A549 (cell line): Measurements from ENCODE around the gene ABCF1. TPM values are rescaled to one million over a fixed set of nuclear protein-coding genes. Genes with fewer than 3 reads are reported as not detected.

Source experiments
- ATAC-seq, 2 experiments: fragments of 200-7000 bp in 1 of 2; fragments of >200 bp in 1 of 2; cut with Nextera tagmentation in 1 of 2; cut with Tn5 transposase in 1 of 2; 3 replicates each; pipeline versions ENCODE4 v1.8.0 to v1.9.1; 2018 to 2020; ENCODE audit warnings: mild to moderate bottlenecking in 1 of 2, moderate library complexity in 1 of 2
- CTCF ChIA-PET: fragments of 300-600 bp; sonication (Branson Sonifier 250); formaldehyde crosslinking; extraction: SDS; loops from one replicate; lab custom pipeline; 2021; ENCODE audit warnings: antibody characterized with exemption, inconsistent platforms; lab: Yijun Ruan, JAX
- POLR2A ChIA-PET: fragments of 350-600 bp; formaldehyde crosslinking; extraction: SDS; loops from one replicate; lab custom pipeline; 2021; ENCODE audit warnings: antibody characterized with exemption, inconsistent platforms; lab: Yijun Ruan, JAX
- DNase-seq, 2 experiments: peaks; one replicate each; pipeline versions ENCODE4 v3.0.0 to v3.0.0-alpha.2; 2011 to 2016; ENCODE audit warnings: low read depth in 1 of 2, low spot score in 1 of 2
- FAIRE-seq: peaks from 2 replicates; lab custom pipeline; 2011; peaks lifted over from hg19 to GRCh38; lab: Jason Lieb, UNC
- H3K27ac ChIP-seq, 2 experiments: fragments of >200 bp; sonication (Bioruptor Twin); formaldehyde crosslinking; 3 replicates each; pipeline ENCODE4 v1.5.1; 2016 to 2017
- H3K4me1 ChIP-seq: fragments of >200 bp; sonication (Bioruptor Twin); formaldehyde crosslinking; 3 replicates; pipeline ENCODE4 v1.6.1; 2016
- H3K4me2 ChIP-seq: fragments of >200 bp; sonication (Bioruptor Twin); formaldehyde crosslinking; 3 replicates; pipeline ENCODE4 v1.6.1; 2016
- H3K4me3 ChIP-seq: fragments of >200 bp; sonication (Bioruptor Twin); formaldehyde crosslinking; 3 replicates; pipeline ENCODE4 v1.5.1; 2016
- H3K9me3 ChIP-seq: fragments of >200 bp; sonication (Bioruptor Twin); formaldehyde crosslinking; 3 replicates; pipeline ENCODE4 v1.6.1; 2016
- CBX8 ChIP-seq: fragments of 200-600 bp; sonication (generic); IDR thresholded peaks from 2 replicates; pipeline ENCODE4 v1.6.1; 2016
- CHD4 ChIP-seq: fragments of 200-600 bp; sonication (generic); IDR thresholded peaks from 2 replicates; pipeline ENCODE4 v1.6.1; 2016; ENCODE audit warnings: antibody characterized with exemption, mild to moderate bottlenecking, borderline replicate concordance
- FOSL2 ChIP-seq, 2 experiments: fragments of 450-650 bp in 1 of 2; fragments of >200 bp in 1 of 2; sonication (Bioruptor Twin) in 1 of 2; formaldehyde crosslinking; IDR thresholded peaks; 2 replicates each; pipeline versions ENCODE4 v1.5.0 to v1.6.1; 2016 to 2020; ENCODE audit warnings: mild to moderate bottlenecking in 1 of 2, moderate library complexity in 1 of 2
- FOXS1 ChIP-seq: fragments of 250-450 bp; sonication (Bioruptor Pico); IDR thresholded peaks from 2 replicates; pipeline ENCODE4 v1.5.0; 2020; ENCODE audit warnings: mild to moderate bottlenecking, moderate library complexity
- GATA3 ChIP-seq: IDR thresholded peaks from 2 replicates; pipeline ENCODE4 v1.6.1; 2012; ENCODE audit warnings: borderline replicate concordance
- HEYL ChIP-seq: fragments of 250-450 bp; sonication (Bioruptor Pico); IDR thresholded peaks from 2 replicates; pipeline ENCODE4 v1.8.0; 2021; ENCODE audit warnings: mild to moderate bottlenecking, moderate library complexity
- HOXA7 ChIP-seq: fragments of 250-450 bp; sonication (Bioruptor Pico); IDR thresholded peaks from 2 replicates; pipeline ENCODE4 v1.5.0; 2020; ENCODE audit warnings: mild to moderate bottlenecking, moderate library complexity
- HOXB13 ChIP-seq: fragments of 250-450 bp; sonication (Bioruptor Pico); IDR thresholded peaks from 2 replicates; pipeline ENCODE4 v1.5.0; 2020; ENCODE audit warnings: low read depth, mild to moderate bottlenecking, moderate library complexity
- HOXB5 ChIP-seq: fragments of 250-450 bp; sonication (Bioruptor Pico); IDR thresholded peaks from 2 replicates; pipeline ENCODE4 v1.5.0; 2020; ENCODE audit warnings: mild to moderate bottlenecking, moderate library complexity
- MAFK ChIP-seq: fragments of 450-650 bp; IDR thresholded peaks from 2 replicates; pipeline ENCODE4 v1.6.1; 2014; ENCODE audit not compliant: partially characterized antibody
- RARB ChIP-seq: fragments of 250-450 bp; sonication (Bioruptor Pico); IDR thresholded peaks from 2 replicates; pipeline ENCODE4 v1.8.0; 2021; ENCODE audit warnings: mild to moderate bottlenecking, moderate library complexity
- TP53 ChIP-seq: fragments of 250-450 bp; sonication (Bioruptor Pico); IDR thresholded peaks from 2 replicates; pipeline ENCODE4 v1.5.0; 2021; ENCODE audit warnings: mild to moderate bottlenecking, moderate library complexity
- ZC3H11A ChIP-seq: fragments of 450-650 bp; IDR thresholded peaks from 2 replicates; pipeline ENCODE4 v1.6.1; 2014; ENCODE audit warnings: antibody characterized with exemption, mild to moderate bottlenecking
- ZNF302 ChIP-seq: fragments of 250-450 bp; sonication (Bioruptor Pico); IDR thresholded peaks from 2 replicates; pipeline ENCODE4 v1.9.0; 2021; ENCODE audit warnings: inconsistent platforms, mild to moderate bottlenecking, moderate library complexity
- WGBS: methylation state at CpG from one replicate; pipeline ENCODE4 v1.1.6; 2017; ENCODE audit errors: missing lambda C conversion rate; 5-methylcytosine and 5-hydroxymethylcytosine counted together
- polyA plus RNA-seq, 4 experiments: library from polyadenylated mRNA; depleted of rRNA in 3 of 4; stranded (reverse); fragments of >200 nt; fragmentation: RNase III in 1 of 4; extraction: RNeasy Plus Mini Kit Qiagen cat#74134 plus additional on column Dnase treatment in 1 of 4; gene quantifications; 2 replicates in 3 of 4; 3 replicates in 1 of 4; pipeline ENCODE4 v1.2.3, GENCODE V29; 2011 to 2017
- TF ChIP-seq, protein P1 (sequence below): fragments of 200-600 bp; sonication (generic); IDR thresholded peaks from 2 replicates; pipeline ENCODE4 v1.6.1; 2016; ENCODE audit warnings: antibody characterized with exemption, mild to moderate bottlenecking, moderate library complexity
- TF ChIP-seq, protein P2 (sequence below): fragments of >200 bp; sonication (Bioruptor Twin); formaldehyde crosslinking; IDR thresholded peaks from 2 replicates; pipeline ENCODE4 v1.6.1; 2016

Gene ABCF1
- polyA plus RNA-seq, 2 of the 4 experiments (the other 2 are of a cell fraction): 31.0 to 72.0 TPM

DNA sequence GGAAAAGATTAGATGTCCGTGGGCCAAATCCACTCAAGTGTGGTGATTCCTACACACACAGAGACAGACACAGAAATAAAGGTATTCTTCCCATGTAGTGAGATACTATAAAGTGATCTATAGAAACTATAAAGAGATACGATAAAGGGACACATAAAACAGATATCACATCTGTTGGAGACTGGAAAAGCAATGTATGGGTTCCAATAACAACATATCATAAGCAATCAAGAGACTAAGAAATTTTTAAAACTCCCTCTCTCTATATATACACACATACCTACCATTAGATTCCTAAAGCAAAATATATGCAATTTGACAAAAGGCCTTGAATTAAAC is 40.6 kb downstream of the ABCF1 start (continued):
- no peak for TF ChIP-seq ZC3H11A

DNA sequence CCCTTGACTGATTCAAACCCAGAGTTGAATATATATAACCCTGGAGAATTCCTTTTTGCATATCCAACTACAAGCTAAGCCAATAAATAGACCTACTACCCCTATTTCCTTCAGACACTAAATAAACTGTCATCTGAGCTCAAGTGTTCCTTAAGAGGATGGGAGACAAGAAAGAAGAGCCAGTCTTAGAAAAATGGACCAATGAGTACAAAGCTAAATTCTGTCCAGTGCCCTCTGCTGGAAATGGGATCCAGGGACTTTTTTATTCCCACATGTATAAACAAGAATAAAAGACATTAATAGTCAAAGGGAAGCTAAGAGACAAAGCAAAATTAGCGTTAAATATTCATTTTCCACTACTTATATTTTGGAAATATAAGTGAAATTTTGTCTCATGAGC is 41.0 kb downstream of the ABCF1 start:
- no peaks in the 10 kb centered on the region for H3K9me3 ChIP-seq
- WGBS: 45% methylated on average over 1 of the region's 1 CpG
- peaks cover 33% of the 10 kb centered on the region for H3K4me1 ChIP-seq
- ATAC-seq (no peak), DNase-seq (peak in 1 of 2 experiments; percentile 39), FAIRE-seq (no peak)
- POLR2A ChIA-PET: interaction anchor here (1.8 to 3.0 kb wide), 4 partner anchors 12 to 67 kb away, joined by 4 to 15 read pairs (median 10); partner anchors contain the start of gene ABCF1
- no peak overlapping the region for H3K4me3 ChIP-seq
- H3K27ac ChIP-seq: no peak overlapping the region
- CTCF ChIA-PET: interaction anchor here (0.9 to 3.7 kb wide), 4 partner anchors 8 to 129 kb away, joined by 3 to 16 read pairs (median 5); no protein-coding TSS in a partner anchor
- 0 out of 2 replicates have a peak, but pooled peaks have one; percentile 18 for TF ChIP-seq HOXA7 (CRISPR knock-in tag)
- TF ChIP-seq RARB: no peak
- peak overlapping the region; percentile 100; the same call in 1 of the 3 replicates for H3K4me2 ChIP-seq

DNA sequence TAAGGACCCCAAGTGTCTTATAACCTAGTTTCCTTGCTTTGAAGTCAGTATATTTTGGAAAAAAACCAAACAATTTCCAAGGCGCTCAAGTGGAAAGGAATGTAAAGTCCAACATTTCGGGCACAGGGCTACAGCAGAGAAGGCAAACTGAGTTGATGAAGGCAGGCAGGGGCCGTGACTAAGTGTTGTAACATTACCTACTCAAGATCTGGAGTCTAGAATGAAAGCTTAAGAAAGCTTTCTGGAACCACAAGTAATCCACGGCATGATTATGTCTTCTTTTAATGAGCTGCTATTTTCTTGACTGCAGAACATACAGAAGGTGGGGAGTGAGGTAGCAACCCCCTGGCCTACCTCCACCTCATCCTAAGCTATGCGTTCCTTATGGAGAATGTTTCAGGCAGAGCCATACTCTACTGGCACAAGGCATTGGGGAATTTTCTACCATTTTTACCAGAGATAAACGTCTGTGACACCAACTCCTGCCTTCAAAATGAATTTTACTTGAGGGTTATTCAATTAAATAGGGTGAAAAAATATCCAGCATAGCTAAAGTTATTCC is 41.5 kb downstream of the ABCF1 start:
- TF ChIP-seq RARB (no peak), GATA3 (no peak), TP53 (CRISPR knock-in tag) (no peak), MAFK (no peak), ZNF302 (CRISPR knock-in tag) (no peak), HOXB13 (CRISPR knock-in tag) (no peak), HEYL (CRISPR knock-in tag) (no peak), CHD4 (no peak), HOXB5 (no peak)
- TF ChIP-seq, protein P1, sequence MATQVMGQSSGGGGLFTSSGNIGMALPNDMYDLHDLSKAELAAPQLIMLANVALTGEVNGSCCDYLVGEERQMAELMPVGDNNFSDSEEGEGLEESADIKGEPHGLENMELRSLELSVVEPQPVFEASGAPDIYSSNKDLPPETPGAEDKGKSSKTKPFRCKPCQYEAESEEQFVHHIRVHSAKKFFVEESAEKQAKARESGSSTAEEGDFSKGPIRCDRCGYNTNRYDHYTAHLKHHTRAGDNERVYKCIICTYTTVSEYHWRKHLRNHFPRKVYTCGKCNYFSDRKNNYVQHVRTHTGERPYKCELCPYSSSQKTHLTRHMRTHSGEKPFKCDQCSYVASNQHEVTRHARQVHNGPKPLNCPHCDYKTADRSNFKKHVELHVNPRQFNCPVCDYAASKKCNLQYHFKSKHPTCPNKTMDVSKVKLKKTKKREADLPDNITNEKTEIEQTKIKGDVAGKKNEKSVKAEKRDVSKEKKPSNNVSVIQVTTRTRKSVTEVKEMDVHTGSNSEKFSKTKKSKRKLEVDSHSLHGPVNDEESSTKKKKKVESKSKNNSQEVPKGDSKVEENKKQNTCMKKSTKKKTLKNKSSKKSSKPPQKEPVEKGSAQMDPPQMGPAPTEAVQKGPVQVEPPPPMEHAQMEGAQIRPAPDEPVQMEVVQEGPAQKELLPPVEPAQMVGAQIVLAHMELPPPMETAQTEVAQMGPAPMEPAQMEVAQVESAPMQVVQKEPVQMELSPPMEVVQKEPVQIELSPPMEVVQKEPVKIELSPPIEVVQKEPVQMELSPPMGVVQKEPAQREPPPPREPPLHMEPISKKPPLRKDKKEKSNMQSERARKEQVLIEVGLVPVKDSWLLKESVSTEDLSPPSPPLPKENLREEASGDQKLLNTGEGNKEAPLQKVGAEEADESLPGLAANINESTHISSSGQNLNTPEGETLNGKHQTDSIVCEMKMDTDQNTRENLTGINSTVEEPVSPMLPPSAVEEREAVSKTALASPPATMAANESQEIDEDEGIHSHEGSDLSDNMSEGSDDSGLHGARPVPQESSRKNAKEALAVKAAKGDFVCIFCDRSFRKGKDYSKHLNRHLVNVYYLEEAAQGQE: no peak
- TF ChIP-seq, protein P2, sequence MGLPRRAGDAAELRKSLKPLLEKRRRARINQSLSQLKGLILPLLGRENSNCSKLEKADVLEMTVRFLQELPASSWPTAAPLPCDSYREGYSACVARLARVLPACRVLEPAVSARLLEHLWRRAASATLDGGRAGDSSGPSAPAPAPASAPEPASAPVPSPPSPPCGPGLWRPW: no peak
- DNase-seq (no peak), ATAC-seq (no peak), FAIRE-seq (no peak)
- POLR2A ChIA-PET: interaction anchor here (1.8 to 3.0 kb wide), 4 partner anchors 12 to 68 kb away, joined by 4 to 15 read pairs (median 10); partner anchors contain the start of gene ABCF1
- no peaks in the 10 kb centered on the region for H3K9me3 ChIP-seq
- H3K4me1 ChIP-seq: peaks cover 33% of the 10 kb centered on the region
- WGBS: 59% methylated on average over 6 of the region's 6 CpGs
- peak overlapping the region; percentile 100; the same call in 2 of the 3 replicates for H3K4me2 ChIP-seq
- H3K27ac ChIP-seq: peak overlapping the region in 1 of 2 experiments; percentile 17; a peak in 1 of 6 replicates
- no peak overlapping the region for H3K4me3 ChIP-seq
- CTCF ChIA-PET: interaction anchor here (0.6 to 3.7 kb wide), 9 partner anchors 9 to 131 kb away, joined by 3 to 16 read pairs (median 6); no protein-coding TSS in a partner anchor

DNA sequence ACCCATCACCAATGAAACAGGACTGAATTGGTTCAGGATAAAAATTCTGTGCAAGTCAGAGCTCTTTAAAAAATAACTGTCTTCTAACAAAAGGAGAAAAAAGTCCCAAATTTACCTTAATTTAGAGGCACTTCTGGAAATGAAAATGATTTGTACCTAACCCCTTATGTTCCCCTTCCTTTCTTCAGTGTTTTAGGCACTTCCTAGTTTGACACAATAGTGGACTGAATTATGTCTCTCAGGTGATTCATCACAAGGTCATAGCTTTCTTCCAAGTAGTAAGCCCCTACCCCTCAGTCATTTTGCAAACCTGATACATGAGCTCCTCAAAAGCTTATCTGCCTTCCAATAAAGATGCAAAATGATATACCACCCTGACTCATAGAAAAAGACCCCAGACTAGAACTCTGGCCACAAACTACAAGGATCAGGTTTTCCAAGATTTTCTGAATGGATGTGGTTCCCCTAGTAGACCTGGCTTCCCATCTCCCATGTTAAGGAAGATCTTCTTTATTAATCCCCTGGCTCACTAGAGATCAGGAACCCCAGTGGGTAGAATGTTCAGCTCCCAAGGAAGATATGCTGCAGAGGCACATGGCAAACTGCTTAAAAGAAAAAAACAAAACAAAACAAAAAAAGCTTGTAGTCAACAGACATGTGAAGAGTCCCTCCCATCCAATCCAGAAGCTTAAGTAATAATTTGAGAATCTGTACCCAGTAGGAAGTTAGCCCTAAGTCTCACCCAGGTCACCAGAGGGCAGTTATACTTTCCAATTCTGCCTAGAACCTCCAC is 42.2 kb downstream of the ABCF1 start:
- H3K4me2 ChIP-seq: peak overlapping the region; percentile 100
- ATAC-seq: no peak
- FAIRE-seq: no peak
- no peak overlapping the region for H3K4me3 ChIP-seq
- no peak for TF ChIP-seq FOXS1 (CRISPR knock-in tag)
- no peak for TF ChIP-seq CHD4
- TF ChIP-seq FOSL2 (IDR thresholded peaks at IDR 0.05): no peak
- TF ChIP-seq FOSL2 (CRISPR knock-in tag; IDR thresholded peaks at IDR 0.05): peak; percentile 27; the same call in 1 of the 2 replicates
- TF ChIP-seq CBX8: no peak
- DNase-seq: no peak
- POLR2A ChIA-PET: interaction anchor here (1.8 to 3.0 kb wide), 4 partner anchors 13 to 69 kb away, joined by 4 to 15 read pairs (median 10); partner anchors contain the start of gene ABCF1
- peak overlapping the region in 1 of 2 experiments; percentile 90; a peak in 4 of 6 replicates for H3K27ac ChIP-seq
- H3K9me3 ChIP-seq: no peaks in the 10 kb centered on the region
- CTCF ChIA-PET: interaction anchor here (0.6 to 3.7 kb wide), 9 partner anchors 10 to 160 kb away, joined by 3 to 16 read pairs (median 6); no protein-coding TSS in a partner anchor
- H3K4me1 ChIP-seq: peaks cover 33% of the 10 kb centered on the region
